ENCODE measurements around the gene IFNA1.
"Not testable (repeated sequence)": the region's sequence is repeated elsewhere in the genome, so short reads cannot be mapped to it uniquely, and the experiment has no call there.

IFNA1 gene

DNA sequence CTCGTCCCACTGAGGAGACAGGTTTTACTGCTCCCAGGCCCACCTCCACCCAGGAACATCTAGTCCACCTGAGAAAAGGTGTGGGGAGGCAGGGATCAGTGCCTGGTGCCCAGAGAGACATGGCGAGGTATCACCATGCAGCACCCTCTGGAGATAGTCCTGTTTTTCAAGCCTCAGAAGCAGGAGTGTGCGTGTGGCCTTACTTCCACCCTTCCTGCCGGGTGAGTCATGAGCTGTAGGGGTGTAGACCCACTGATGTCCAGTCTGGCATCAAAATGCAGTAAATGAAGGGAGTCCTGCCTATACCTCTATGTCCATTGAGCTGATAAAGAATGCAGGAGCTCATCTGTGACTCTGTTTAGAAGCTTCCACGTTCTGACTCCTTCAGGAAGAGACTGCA lies 9.1 kb downstream of the IFNA1 start:
- not testable (repeated sequence) for DNase-seq

DNA sequence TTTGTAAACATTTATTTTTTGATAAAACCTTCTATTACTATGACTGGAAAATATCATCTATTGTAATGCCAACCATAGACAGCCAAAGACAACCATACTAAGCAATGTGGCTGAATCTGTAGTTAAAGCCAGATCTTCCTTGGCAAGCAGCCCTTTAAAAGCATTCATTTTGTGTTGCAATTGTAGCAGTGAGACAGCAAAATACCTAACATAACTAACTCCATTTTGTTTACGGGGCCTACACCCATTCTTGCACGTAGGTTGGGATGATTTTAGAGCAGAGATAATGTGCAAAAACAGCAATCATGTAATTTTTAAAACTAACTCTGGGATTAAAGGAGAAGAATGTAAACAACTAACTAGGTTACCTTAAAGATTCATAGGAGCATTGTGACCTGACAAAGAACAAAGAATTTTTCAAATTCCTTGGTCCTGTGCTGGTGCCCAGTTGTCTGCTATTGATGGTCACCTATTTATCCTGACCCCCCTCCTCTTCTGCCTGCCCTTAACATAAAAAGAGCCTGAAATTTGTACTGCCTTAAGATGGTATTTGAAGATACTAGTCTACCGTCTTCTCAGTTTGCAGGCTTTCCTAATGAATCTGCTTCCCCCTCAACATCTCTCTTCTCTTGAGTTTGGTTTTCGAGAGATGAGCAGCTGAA lies 10.6 kb downstream of the IFNA1 start:
- no peak for DNase-seq

DNA sequence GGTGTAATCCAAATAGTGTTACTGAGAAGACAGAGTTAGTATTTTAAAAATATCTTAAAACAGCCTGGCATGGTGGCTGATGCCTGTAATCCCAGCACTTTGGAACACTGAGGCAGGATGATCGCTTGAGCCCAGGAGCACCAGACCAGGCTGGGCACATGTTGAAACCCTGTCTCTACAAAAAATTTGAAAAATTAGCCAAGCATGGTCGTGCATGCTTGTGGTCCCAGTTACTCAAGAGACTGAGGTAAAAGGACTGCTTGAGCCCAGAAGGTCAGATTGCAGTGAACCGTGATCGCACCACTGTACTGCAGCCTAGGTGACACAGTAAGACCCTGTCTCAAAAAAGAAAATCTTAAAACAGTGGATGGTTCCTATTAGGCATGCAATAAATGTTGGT lies 12.4 kb downstream of the IFNA1 start:
- no peak for DNase-seq

DNA sequence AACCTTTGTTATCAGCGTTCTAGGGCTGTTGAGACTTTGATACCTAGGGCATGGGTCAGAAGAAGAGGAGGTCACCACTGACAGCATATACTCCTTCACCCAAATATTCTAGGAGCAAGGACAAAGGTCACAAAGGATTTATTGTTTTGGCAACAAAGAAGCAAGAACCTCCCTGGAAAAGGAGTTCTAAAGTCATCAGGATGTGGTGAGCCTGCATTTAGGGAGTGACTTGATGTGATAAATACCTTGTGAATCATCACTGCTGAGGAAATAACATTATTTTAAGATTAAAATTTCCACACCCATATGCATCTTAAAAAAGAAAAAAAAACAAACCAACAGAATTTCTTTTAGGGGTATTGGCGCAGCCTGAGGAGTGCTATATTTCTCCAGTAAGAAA lies 13.9 kb downstream of the IFNA1 start:
- DNase-seq: no peak

DNA sequence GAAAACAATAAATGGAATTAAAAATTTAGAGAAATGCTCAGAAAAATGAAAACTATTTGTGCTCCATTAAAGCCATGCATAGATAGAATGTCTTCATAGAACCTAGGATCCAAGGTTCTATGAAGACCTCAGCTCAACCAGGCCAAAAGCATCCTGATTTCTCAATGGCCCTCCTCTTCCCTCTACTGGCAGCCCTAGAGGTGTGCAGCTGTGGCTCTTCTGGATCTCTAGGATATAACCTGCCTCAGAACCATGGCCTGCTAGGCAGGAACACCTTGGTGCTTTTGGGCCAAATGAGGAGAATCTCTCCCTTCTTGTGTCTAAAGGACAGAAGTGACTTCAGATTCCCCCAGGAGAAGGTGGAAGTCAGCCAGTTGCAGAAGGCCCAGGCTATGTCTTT lies 15.1 kb downstream of the IFNA1 start:
- peak; percentile 8 for DNase-seq

DNA sequence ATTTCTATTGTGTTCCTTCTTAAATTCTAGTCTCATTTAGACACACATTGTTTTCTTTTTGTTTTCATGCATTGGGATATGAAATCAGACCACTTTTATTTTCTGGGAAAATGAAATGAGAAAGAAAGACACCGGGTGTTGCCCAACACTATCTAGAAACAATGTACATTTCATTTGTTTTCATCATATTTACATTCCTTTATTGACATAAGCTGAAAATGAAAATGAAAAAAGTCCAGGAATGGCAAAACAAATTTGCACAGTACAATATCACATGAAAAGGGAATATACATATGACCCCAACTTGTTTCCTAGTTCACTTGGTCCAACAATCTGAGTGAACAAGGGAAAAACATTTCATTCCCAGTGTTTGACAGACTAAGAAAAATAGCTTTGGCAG lies 21.1 kb downstream of the IFNA1 start:
- DNase-seq: no peak

DNA sequence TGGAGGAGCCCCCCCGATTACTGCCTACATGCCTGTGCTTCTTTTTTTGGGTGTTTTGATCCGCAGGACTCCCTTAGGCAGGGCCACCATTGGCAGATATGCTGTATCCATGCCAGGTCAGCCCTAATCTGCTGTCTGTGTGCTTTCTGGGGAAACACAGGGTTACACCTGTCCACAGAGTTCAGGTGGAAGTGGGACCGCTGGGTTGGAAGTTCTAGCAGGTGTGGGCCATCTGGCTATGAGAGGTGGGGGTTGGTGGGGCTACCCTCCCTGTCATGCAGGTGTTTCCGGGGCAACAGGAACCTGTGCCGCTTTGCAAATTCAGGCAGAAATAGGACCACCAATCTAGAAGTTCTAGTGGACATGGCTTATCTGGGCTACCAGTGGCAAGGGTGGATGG lies 24.9 kb downstream of the IFNA1 start:
- no peak for DNase-seq

DNA sequence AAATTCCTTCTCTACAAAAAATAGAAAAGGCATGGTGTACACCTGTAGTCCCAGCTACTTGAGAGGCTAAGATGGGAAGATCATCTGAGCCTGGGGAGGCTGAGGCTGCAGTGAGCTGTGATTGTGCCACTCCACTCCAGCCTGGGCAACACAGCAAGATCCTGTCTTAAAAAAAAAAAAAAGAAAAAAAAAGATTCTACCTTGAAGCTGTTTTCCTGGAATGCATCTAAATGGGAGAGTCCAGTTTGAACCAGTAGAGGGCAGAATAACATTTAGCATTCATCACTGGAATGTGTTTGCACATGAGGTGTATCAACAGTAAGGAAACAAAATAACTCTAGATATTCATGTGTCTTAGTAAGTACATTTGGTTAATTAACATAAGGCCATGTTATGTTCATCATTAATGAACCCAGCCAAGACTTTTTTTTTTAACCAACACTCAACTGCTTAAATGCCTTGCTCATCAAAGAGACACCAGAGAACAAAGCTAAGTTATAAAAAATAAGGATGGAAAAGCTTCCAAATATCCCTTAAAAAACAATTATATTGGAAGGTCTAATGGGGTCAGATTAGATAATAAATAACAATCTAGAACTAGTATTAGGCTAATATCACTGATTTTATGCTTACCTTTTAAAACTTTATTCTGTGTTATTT lies 25.8 kb downstream of the IFNA1 start:
- DNase-seq: peak; percentile 53

DNA sequence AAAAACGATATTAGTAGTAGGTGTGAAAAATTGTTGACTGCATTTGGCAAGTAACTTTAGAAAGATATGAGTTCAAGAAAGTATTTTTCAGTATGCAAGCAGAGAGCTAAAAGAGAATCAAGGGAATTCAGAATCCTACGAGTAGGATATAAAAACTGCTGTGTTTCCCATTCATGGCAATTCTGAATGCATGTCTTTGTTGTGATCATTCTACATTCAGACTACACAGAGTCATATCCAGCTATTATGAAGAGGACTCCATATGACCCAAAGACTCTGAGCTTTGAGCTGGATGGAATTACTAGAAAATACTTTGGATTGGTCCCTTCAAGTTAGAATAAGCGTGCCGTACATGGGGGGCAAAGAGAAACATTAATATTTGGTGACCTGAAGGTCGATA lies 29.9 kb downstream of the IFNA1 start:
- DNase-seq: no peak

DNA sequence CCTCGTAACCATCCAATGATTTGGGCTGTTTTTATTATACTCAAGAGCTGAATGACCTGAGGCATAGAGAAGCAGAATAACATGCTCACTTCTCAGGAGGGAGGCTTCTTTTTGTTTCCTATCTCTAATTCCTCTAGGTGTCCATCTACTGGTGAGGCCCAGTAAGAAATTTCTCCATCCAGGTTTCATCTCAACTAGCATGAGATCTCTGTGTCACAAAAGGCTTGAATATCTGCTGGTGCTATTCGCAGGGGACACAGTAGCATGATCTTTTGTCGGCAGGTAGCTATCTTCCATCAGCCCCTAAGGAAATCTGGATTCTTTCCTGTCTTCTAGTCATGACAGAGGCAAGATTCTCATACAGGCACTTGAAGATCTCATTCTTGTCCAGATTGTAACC lies 33.0 kb downstream of the IFNA1 start:
- no peak for DNase-seq

DNA sequence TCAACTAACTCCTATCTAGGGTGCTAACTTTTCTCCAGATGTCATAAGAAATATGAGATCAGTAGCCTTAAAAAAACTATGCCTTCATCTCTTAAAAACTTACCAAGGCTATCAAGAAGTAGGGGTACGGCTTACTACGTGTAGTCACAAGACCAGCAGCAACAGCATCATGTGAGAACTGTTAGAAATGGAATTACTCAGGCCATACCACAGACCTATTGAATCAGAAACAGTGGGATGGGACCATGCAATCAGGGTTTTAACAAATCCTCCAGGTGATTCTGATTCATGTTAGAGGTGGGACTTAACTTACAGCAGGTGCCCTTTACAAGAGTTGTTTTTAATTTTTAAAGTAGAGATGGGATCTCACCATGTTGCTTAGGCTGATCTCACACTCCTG lies 37.2 kb downstream of the IFNA1 start:
- DNase-seq: no peak

DNA sequence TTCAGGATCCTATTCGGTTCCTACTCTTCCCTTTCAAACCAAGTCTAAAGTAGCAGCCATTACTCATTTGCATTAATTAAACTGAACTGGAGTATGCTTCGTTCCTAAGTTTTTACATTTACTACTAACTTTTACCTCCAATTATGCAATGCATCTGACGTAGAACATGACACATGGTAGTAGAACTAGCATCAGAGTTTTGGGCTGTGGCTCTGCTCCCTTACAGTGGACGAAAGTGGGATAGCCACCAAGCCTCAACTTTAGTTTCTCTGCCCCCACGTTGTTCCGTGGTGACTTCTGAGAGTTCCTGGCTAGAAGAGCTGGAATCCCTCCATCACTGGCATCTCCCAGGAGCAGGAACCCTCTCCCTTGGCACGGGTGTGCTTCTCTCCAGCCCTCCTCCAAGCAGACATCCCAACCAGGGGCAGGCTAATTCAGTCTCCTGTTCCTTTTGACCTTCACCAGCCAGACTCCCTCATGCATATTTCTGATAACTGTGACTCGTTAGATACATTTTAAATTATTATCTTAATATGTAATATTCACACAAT lies 39.0 kb downstream of the IFNA1 start:
- no peak for DNase-seq

DNA sequence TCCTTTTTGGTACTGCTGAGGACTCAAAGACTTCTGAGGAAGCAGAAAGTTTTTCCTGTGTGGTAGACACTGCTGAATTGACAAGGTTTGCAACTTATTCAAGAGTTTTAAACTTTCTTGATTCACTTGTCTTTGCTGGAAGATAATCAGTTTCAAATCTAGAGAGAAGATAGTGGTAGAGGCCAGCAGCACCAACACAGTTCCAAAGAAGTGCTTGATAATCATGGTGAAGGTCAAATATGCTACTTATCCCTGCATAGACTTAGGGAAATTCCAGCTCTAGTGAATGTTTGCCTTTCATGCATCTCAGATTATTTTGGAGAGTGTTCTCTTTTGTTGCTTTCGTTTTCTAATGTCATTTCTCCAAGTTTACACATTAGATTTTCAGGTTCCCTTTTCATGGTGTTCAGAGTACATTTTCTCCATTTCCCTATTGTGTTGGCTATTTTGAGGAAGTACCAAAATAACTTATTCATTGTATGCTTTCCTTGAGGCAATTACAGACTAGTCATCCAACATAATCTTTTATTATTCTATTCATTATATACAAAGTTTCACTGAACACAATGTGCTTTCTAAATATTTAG lies 41.3 kb downstream of the IFNA1 start:
- DNase-seq: peak; percentile 28

DNA sequence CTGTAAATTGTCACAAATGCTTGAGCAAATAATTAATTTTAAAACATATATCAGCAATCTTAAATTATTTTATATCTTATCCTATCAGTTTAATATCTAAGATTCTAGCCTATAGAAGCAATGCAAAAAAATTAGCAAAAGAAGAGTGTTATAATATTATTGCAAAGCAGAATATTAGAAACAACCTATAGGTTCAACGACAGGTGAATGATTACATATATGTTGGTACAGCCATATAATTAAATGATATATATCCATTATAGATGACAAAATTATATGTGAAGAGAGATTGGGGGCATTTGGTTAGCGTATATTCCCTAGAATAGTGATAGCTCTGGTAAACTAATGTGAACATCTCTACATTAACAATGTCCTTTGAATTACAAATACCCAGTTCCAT lies 42.0 kb downstream of the IFNA1 start, which contains the start of gene IFNE:
TSS of gene IFNE (minus strand) at position 101 of the 400 bp plus-strand sequence. CDS start 619 bp downstream, outside the sequence.
- DNase-seq: no peak
